Activated CD4-positive, CD25-positive, alpha-beta regulatory T cell treated with anti-CD3 and anti-CD28 coated beads, Interleukin-2, amount 50 U/mL, for 16 hours (primary cell): ENCODE measurements around the gene NCEH1.
"Not testable (repeated sequence)": the region's sequence is repeated elsewhere in the genome, so short reads cannot be mapped to it uniquely, and the experiment has no call there.

Experiments
- DNase-seq: peaks from one replicate; pipeline ENCODE4 v3.0.0-alpha.2; 2020; ENCODE audit warnings: low read depth, low spot score

Gene NCEH1

GRCh38 chr3:172675441-172676193 is 35.2 kb downstream of the NCEH1 start:
- DNase-seq: no peak

- DNase-seq: peak; percentile 5
Measured at GRCh38 chr3:172673210-172673679, 37.6 kb downstream of the NCEH1 start.

- no peak for DNase-seq
Measured at GRCh38 chr3:172669021-172669420, 41.8 kb downstream of the NCEH1 start.

GRCh38 chr3:172666873-172667694 is 43.8 kb downstream of the NCEH1 start:
- peak; percentile 64 for DNase-seq

GRCh38 chr3:172666181-172666872 is 44.5 kb downstream of the NCEH1 start:
- no peak for DNase-seq

GRCh38 chr3:172665510-172665909 is 45.4 kb downstream of the NCEH1 start:
- not testable (repeated sequence) for DNase-seq

- not testable (repeated sequence) for DNase-seq
Measured at GRCh38 chr3:172660421-172660820, 50.4 kb downstream of the NCEH1 start.

GRCh38 chr3:172659246-172660002 is 51.4 kb downstream of the NCEH1 start:
- no peak for DNase-seq

- DNase-seq: no peak
Measured at GRCh38 chr3:172658344-172659245, 52.3 kb downstream of the NCEH1 start.

- no peak for DNase-seq
Measured at GRCh38 chr3:172656602-172657001, 54.3 kb downstream of the NCEH1 start.

GRCh38 chr3:172655388-172655787 is 55.5 kb downstream of the NCEH1 start:
- no peak for DNase-seq

GRCh38 chr3:172654470-172654869 is 56.4 kb downstream of the NCEH1 start:
- DNase-seq: no peak

- DNase-seq: no peak
Measured at GRCh38 chr3:172653004-172653572, 57.8 kb downstream of the NCEH1 start.

GRCh38 chr3:172651936-172652625 is 58.8 kb downstream of the NCEH1 start:
- DNase-seq: no peak

GRCh38 chr3:172649987-172650386 is 60.9 kb downstream of the NCEH1 start:
- no peak for DNase-seq

GRCh38 chr3:172648747-172649146 is 62.1 kb downstream of the NCEH1 start:
- no peak for DNase-seq

GRCh38 chr3:172647823-172648222 is 63.0 kb downstream of the NCEH1 start:
- no peak for DNase-seq

- DNase-seq: no peak
Measured at GRCh38 chr3:172647080-172647479, 63.8 kb downstream of the NCEH1 start.

GRCh38 chr3:172646439-172647015 is 64.3 kb downstream of the NCEH1 start:
- no peak for DNase-seq
